ENCODE results near the gene SLC1A6. TPM values are rescaled to one million over a fixed set of nuclear protein-coding genes. Genes with fewer than 3 reads are reported as not detected.
"Not testable (repeated sequence)": the region's sequence is repeated elsewhere in the genome, so short reads cannot be mapped to it uniquely, and the experiment has no call there.

The SLC1A6 gene
- total RNA-seq: not detected in 2 replicates
- long read RNA-seq: 0 reads

- Mint-ChIP-seq H3K27me3 (ENCODE audit: unreplicated experiment) (peaks cover 28% of the 10 kb centered on the region), H3K4me1 (ENCODE audit: unreplicated experiment) (no peaks in the 10 kb centered on the region), H3K4me3 (ENCODE audit: unreplicated experiment) (peak within 1 kb of the TSS; percentile 49), H3K36me3 (ENCODE audit: unreplicated experiment) (no peaks in the 10 kb centered on the region), H3K9me3 (ENCODE audit: unreplicated experiment) (no peaks in the 10 kb centered on the region), H3K27ac (ENCODE audit: unreplicated experiment) (no peak within 1 kb of the TSS)
- DNase-seq (ENCODE audit: extremely low spot score, unreplicated experiment): no peak
- no peak for TF ChIP-seq CTCF (IDR thresholded peaks at IDR 0.05)
These were observed at the start of gene SLC1A6 for GRCh38 chr19:14979476-14980255. TSS of gene SLC1A6 (minus strand) at chr19:14979864. CDS start at chr19:14972910, 6,954 bp downstream.

GRCh38 chr19:15028490-15028889, 48.8 kb upstream of the SLC1A6 start:
- no peaks in the 10 kb centered on the region for H3K27me3 Mint-ChIP-seq (ENCODE audit: unreplicated experiment)
- H3K4me3 Mint-ChIP-seq (ENCODE audit: unreplicated experiment): no peak overlapping the region
- TF ChIP-seq CTCF (IDR thresholded peaks at IDR 0.05): no peak
- H3K4me1 Mint-ChIP-seq (ENCODE audit: unreplicated experiment): no peaks in the 10 kb centered on the region
- no peak for DNase-seq (ENCODE audit: extremely low spot score, unreplicated experiment)
- H3K27ac Mint-ChIP-seq (ENCODE audit: unreplicated experiment): no peak overlapping the region
- no peaks in the 10 kb centered on the region for H3K36me3 Mint-ChIP-seq (ENCODE audit: unreplicated experiment)
- H3K9me3 Mint-ChIP-seq (ENCODE audit: unreplicated experiment): no peaks in the 10 kb centered on the region

- TF ChIP-seq CTCF (IDR thresholded peaks at IDR 0.05): no peak
- no peaks in the 10 kb centered on the region for H3K4me1 Mint-ChIP-seq (ENCODE audit: unreplicated experiment)
- H3K9me3 Mint-ChIP-seq (ENCODE audit: unreplicated experiment): no peaks in the 10 kb centered on the region
- no peak overlapping the region for H3K27ac Mint-ChIP-seq (ENCODE audit: unreplicated experiment)
- H3K36me3 Mint-ChIP-seq (ENCODE audit: unreplicated experiment): no peaks in the 10 kb centered on the region
- DNase-seq (ENCODE audit: extremely low spot score, unreplicated experiment): no peak
- no peaks in the 10 kb centered on the region for H3K27me3 Mint-ChIP-seq (ENCODE audit: unreplicated experiment)
- H3K4me3 Mint-ChIP-seq (ENCODE audit: unreplicated experiment): no peak overlapping the region
These were observed 45.6 kb upstream of the SLC1A6 start for GRCh38 chr19:15025217-15025616.

GRCh38 chr19:15022752-15023151, 43.1 kb upstream of the SLC1A6 start:
- no peak for DNase-seq (ENCODE audit: extremely low spot score, unreplicated experiment)
- H3K36me3 Mint-ChIP-seq (ENCODE audit: unreplicated experiment): no peaks in the 10 kb centered on the region
- H3K27ac Mint-ChIP-seq (ENCODE audit: unreplicated experiment): no peak overlapping the region
- H3K4me1 Mint-ChIP-seq (ENCODE audit: unreplicated experiment): no peaks in the 10 kb centered on the region
- H3K9me3 Mint-ChIP-seq (ENCODE audit: unreplicated experiment): no peaks in the 10 kb centered on the region
- TF ChIP-seq CTCF (IDR thresholded peaks at IDR 0.05): no peak
- no peak overlapping the region for H3K4me3 Mint-ChIP-seq (ENCODE audit: unreplicated experiment)
- H3K27me3 Mint-ChIP-seq (ENCODE audit: unreplicated experiment): no peaks in the 10 kb centered on the region

GRCh38 chr19:15021286-15022007, 41.8 kb upstream of the SLC1A6 start:
- no peak for TF ChIP-seq CTCF (IDR thresholded peaks at IDR 0.05)

GRCh38 chr19:15018836-15019235, 39.2 kb upstream of the SLC1A6 start:
- H3K36me3 Mint-ChIP-seq (ENCODE audit: unreplicated experiment); H3K4me1 Mint-ChIP-seq (ENCODE audit: unreplicated experiment); H3K27me3 Mint-ChIP-seq (ENCODE audit: unreplicated experiment); H3K27ac Mint-ChIP-seq (ENCODE audit: unreplicated experiment); DNase-seq (ENCODE audit: extremely low spot score, unreplicated experiment); H3K4me3 Mint-ChIP-seq (ENCODE audit: unreplicated experiment); H3K9me3 Mint-ChIP-seq (ENCODE audit: unreplicated experiment): not testable (repeated sequence)

More at GRCh38 chr19:15021286-15022007, 41.8 kb upstream of the SLC1A6 start:
- Mint-ChIP-seq H3K27ac (ENCODE audit: unreplicated experiment) (no peak overlapping the region), H3K36me3 (ENCODE audit: unreplicated experiment) (no peaks in the 10 kb centered on the region), H3K9me3 (ENCODE audit: unreplicated experiment) (no peaks in the 10 kb centered on the region), H3K4me1 (ENCODE audit: unreplicated experiment) (no peaks in the 10 kb centered on the region), H3K4me3 (ENCODE audit: unreplicated experiment) (no peak overlapping the region), H3K27me3 (ENCODE audit: unreplicated experiment) (no peaks in the 10 kb centered on the region)
- DNase-seq (ENCODE audit: extremely low spot score, unreplicated experiment): no peak
